ENCODE data around the gene SPI1. TPM values are rescaled to one million over a fixed set of nuclear protein-coding genes. Genes with fewer than 3 reads are reported as not detected.

Gene SPI1
- total RNA-seq, 1 donor from 2014 or later = 15.5 TPM

GRCh38 chr11:47340980-47341775 lies 37.2 kb downstream of the SPI1 start:
- Histone ChIP-seq H3K27ac (no peak overlapping the region), H3K9me3 (no peaks in the 10 kb centered on the region), H3K27me3 (no peaks in the 10 kb centered on the region), H3K4me1 (no peaks in the 10 kb centered on the region), H3K36me3 (no peaks in the 10 kb centered on the region), H3K4me3 (no peak overlapping the region)
- no peak for DNase-seq (ENCODE audit: extremely low spot score in 2 of 2)
- intact Hi-C loops (cut with DNase I) = no loop called here
- TF ChIP-seq, protein P1, sequence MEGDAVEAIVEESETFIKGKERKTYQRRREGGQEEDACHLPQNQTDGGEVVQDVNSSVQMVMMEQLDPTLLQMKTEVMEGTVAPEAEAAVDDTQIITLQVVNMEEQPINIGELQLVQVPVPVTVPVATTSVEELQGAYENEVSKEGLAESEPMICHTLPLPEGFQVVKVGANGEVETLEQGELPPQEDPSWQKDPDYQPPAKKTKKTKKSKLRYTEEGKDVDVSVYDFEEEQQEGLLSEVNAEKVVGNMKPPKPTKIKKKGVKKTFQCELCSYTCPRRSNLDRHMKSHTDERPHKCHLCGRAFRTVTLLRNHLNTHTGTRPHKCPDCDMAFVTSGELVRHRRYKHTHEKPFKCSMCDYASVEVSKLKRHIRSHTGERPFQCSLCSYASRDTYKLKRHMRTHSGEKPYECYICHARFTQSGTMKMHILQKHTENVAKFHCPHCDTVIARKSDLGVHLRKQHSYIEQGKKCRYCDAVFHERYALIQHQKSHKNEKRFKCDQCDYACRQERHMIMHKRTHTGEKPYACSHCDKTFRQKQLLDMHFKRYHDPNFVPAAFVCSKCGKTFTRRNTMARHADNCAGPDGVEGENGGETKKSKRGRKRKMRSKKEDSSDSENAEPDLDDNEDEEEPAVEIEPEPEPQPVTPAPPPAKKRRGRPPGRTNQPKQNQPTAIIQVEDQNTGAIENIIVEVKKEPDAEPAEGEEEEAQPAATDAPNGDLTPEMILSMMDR (IDR thresholded peaks at IDR 0.05) = no peak
- TF ChIP-seq POLR2AphosphoS5 (IDR thresholded peaks at IDR 0.05; ENCODE audit: insufficient read depth in 1 of 2, low read depth in 1 of 2) (no peak), POLR2A (IDR thresholded peaks at IDR 0.05) (no peak)

DNA sequence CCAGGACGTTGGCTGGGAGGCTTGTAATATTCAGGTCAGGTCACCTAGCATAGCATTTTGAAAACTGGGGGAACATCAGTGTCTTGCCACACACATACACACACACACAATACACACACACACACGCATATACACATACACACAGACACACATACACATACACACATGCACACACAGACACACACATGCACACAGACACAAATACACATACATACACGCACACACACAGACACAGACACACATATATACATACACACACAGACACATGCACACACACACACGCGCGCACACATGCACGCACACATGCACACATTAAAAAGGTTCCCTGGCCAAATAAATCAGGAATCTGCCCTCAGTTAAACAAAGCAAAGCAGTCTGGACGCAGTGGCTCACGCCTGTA lies 38.3 kb downstream of the SPI1 start:
- Histone ChIP-seq H3K27ac (no peak overlapping the region), H3K4me3 (no peak overlapping the region), H3K9me3 (no peaks in the 10 kb centered on the region), H3K27me3 (no peaks in the 10 kb centered on the region), H3K36me3 (no peaks in the 10 kb centered on the region), H3K4me1 (no peaks in the 10 kb centered on the region)
- DNase-seq (ENCODE audit: extremely low spot score in 2 of 2) = no peak
- TF ChIP-seq POLR2A (IDR thresholded peaks at IDR 0.05) (no peak), POLR2AphosphoS5 (IDR thresholded peaks at IDR 0.05; ENCODE audit: insufficient read depth in 1 of 2, low read depth in 1 of 2) (no peak)
- TF ChIP-seq, protein P1 (IDR thresholded peaks at IDR 0.05) = no peak
- intact Hi-C loops (cut with DNase I) = no loop called here

DNA sequence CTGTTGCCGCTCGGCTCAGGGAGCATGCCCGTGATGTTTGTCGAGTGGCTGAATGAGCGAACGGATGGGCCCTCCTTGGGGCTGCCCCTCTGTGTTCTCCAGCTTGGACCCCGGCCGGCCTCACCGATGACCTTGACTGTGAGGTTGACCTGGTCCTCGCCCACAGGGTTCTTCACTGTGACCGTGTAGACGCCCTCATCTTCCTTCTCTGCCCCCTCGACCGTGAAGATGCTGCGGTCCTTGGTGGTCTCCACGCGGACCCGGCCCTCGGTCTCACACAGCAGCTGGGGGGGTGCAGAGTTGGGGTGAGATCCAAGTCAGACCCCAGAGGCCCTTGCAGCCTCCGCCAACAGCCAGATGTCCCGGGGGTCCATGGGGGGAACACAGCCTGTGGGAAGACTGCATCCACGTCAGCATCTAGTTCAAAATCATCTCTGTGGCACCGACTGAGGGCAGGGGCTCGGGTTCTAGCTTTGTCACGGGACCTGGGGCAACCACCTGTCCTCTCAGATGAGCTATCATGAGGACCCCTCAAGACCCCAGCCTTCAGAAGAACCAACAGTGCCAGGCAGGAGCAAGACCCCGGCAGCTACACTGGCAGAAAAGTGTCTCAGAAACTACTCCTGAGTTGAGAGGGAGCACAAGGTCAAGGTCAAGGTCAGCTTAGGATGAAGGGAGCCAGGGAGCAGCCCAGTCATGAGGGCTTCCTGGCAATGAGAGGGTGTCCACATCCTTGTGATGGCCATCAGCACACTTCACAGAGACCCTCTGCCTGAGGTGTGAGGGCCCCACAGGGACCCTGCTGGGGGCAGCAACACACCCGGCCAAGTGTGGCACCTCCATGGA lies 39.7 kb downstream of the SPI1 start:
- no peaks in the 10 kb centered on the region for H3K27me3 ChIP-seq
- no peaks in the 10 kb centered on the region for H3K4me1 ChIP-seq
- H3K27ac ChIP-seq = no peak overlapping the region
- no peaks in the 10 kb centered on the region for H3K9me3 ChIP-seq
- no peak for DNase-seq (ENCODE audit: extremely low spot score in 2 of 2)
- no peak overlapping the region for H3K4me3 ChIP-seq
- intact Hi-C loops (cut with DNase I) = no loop called here
- H3K36me3 ChIP-seq = no peaks in the 10 kb centered on the region
- TF ChIP-seq POLR2A (IDR thresholded peaks at IDR 0.05) (no peak), POLR2AphosphoS5 (IDR thresholded peaks at IDR 0.05; ENCODE audit: insufficient read depth in 1 of 2, low read depth in 1 of 2) (no peak)
- TF ChIP-seq, protein P1 (IDR thresholded peaks at IDR 0.05) = no peak

DNA sequence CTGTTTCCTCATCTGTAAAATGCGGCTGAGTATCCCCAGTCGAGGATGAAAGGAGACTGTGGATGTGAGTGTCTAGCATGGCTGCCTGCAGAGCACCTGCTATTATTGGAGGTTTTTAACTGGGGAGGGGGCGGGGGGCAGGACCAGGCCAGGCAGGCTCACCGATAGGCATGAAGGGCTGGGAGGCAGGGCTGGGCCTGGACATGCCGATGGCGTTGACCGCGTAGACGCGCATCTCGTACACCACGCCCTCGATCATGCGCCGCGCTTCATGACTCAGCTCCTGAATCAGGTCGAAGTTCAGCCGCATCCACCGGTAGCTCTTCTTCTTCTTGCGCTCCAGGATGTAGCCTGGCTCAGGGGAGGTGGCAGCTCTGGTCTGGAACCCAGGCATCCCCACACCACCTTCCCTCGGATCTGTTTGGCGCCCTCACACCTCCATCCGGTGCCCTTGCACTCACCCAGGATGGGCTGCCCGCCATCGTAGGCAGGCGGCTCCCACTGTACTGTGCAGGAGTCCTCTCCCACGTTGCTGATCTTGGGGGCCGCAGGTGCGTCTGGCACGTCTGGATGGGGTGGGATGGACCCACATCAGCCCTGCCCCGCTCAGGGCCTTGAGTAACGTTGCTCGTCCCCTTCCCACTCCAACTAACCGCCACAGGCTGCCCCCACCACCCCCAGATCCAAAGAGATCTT lies 41.0 kb downstream of the SPI1 start:
- Histone ChIP-seq H3K27ac (no peak overlapping the region), H3K4me3 (no peak overlapping the region), H3K27me3 (no peaks in the 10 kb centered on the region), H3K9me3 (no peaks in the 10 kb centered on the region), H3K4me1 (no peaks in the 10 kb centered on the region), H3K36me3 (no peaks in the 10 kb centered on the region)
- no peak for DNase-seq (ENCODE audit: extremely low spot score in 2 of 2)
- intact Hi-C loops (cut with DNase I) = no loop called here
- TF ChIP-seq, protein P1 (IDR thresholded peaks at IDR 0.05) = no peak
- TF ChIP-seq POLR2A (IDR thresholded peaks at IDR 0.05) = no peak

Data from vagina (tissue), 2 donors.